Adrenal gland (tissue), 12 donors: Measurements from ENCODE around the gene OLFM4. TPM values are rescaled to one million over a fixed set of nuclear protein-coding genes. Genes with fewer than 3 reads are reported as not detected.
"Not testable (repeated sequence)": the region's sequence is repeated elsewhere in the genome, so short reads cannot be mapped to it uniquely, and the experiment has no call there.

Source experiments
- DNase-seq, 7 donors: peaks; one replicate each; pipeline ENCODE4 v3.0.0-alpha.2; 2019 to 2020
- H3K27ac ChIP-seq, 5 donors: fragments of 200-600 bp; sonication (generic) in 4 of 5; 1 replicate in 3 of 5; 2 replicates in 2 of 5; pipeline versions ENCODE4 v1.5.1 to v1.8.0; 2016 to 2020; ENCODE audit warnings: mild to moderate bottlenecking in 1 of 5
- H3K27me3 ChIP-seq: fragments of 200-600 bp; 2 replicates; pipeline ENCODE4 v1.8.0; 2021
- H3K36me3 ChIP-seq, 2 donors: fragments of 200-600 bp; replicated peaks in 1 of 2; 1 replicate in 1 of 2; 2 replicates in 1 of 2; pipeline versions ENCODE4 v1.5.1 to v1.8.0; 2018 to 2022
- H3K4me1 ChIP-seq, 2 donors: fragments of 200-600 bp; replicated peaks in 1 of 2; 1 replicate in 1 of 2; 2 replicates in 1 of 2; pipeline versions ENCODE4 v1.5.1 to v1.8.0; 2018 to 2021
- H3K4me3 ChIP-seq, 4 donors: fragments of 200-600 bp; sonication (generic) in 3 of 4; one replicate each; pipeline ENCODE4 v1.5.1; 2016 to 2018
- H3K9me3 ChIP-seq, 3 donors: fragments of 200-600 bp; sonication (generic) in 1 of 3; replicated peaks in 1 of 3; 1 replicate in 2 of 3; 2 replicates in 1 of 3; pipeline versions ENCODE4 v1.5.1 to v1.8.0; 2016 to 2021
- CTCF ChIP-seq, 6 experiments: fragments of 450-650 bp in 4 of 6; fragments of 200-600 bp in 2 of 6; sonication (generic) in 1 of 6; IDR thresholded peaks; 1 replicate in 5 of 6; 2 replicates in 1 of 6; pipeline versions ENCODE4 v1.5.1 to v1.8.0; 2016 to 2021; ENCODE audit warnings: antibody characterized with exemption in 6 of 6, mild to moderate bottlenecking in 2 of 6, moderate library complexity in 1 of 6
- POLR2A ChIP-seq, 2 donors: fragments of 450-650 bp; IDR thresholded peaks; one replicate each; pipeline ENCODE4 v1.6.1; 2017; ENCODE audit warnings: antibody characterized with exemption in 2 of 2, mild to moderate bottlenecking in 2 of 2, moderate library complexity in 1 of 2
- WGBS, 4 donors: extraction: QIAGEN DNeasy Blood & Tissue Kit in 2 of 4; methylation state at CpG; one replicate each; pipeline versions ENCODE4 v1.1.5 to v1.1.7; 2013 to 2017; 5-methylcytosine and 5-hydroxymethylcytosine counted together
- intact Hi-C, 2 donors: fragments of 100-400 bp; cut with DNase I; formaldehyde crosslinking; loops; one replicate each; pipeline versions ENCODE4 v1.14.1 to v1.15.0; 2022 to 2023
- polyA plus RNA-seq, 3 donors: library from polyadenylated mRNA; stranded (reverse); fragments of 200-250 nt in 2 of 3; fragments of 350-450 nt in 1 of 3; fragmentation: Illumina TruSeq in 1 of 3; extraction: RNeasy Lipid Tissue Mini Kit (QIAGEN cat#74804) in 1 of 3; gene quantifications; one replicate each; pipeline ENCODE4 v1.2.3, GENCODE V29; 2013 to 2014
- total RNA-seq, 9 donors: library from RNA; depleted of rRNA in 4 of 9; stranded (reverse); fragments of >200 nt in 4 of 9; fragments of 120-200 nt in 1 of 9; fragmentation: NEBNext Ultra II Directional in 1 of 9; extraction: Animal tissue kit (Norgen Biotek cat#: 25700) in 1 of 9; gene quantifications; one replicate each; pipeline versions ENCODE4 v1.1.0 to v1.2.4, GENCODE V29; 2013 to 2023
- donor health status: healthy with polysubstance abuse.
- donor health status: Bipolar disorder and iron deficiency.
- donor health status: DM: yes; HTN: yes; CAD: no.
- donor health status: DM: no; HTN: no; CAD: no.
- donor health status: DM: no; HTN: no; CAD: no.
- donor health status: DM: yes; HTN: yes; CAD: no.

The OLFM4 gene
- total and polyA plus RNA-seq, 12 donors = 0.06 to 1.0 (median 0.19) TPM; not detected in 5

- H3K27me3 ChIP-seq = no peaks in the 10 kb centered on the region
- DNase-seq = no peak
- no peaks in the 10 kb centered on the region for H3K9me3 ChIP-seq
- intact Hi-C loops = no loop called here
- WGBS, 4 donors = 62 to 70% (median 68%) methylated on average over 7 of the region's 7 CpGs
- H3K36me3 ChIP-seq = no peaks in the 10 kb centered on the region
- TF ChIP-seq POLR2A (IDR thresholded peaks at IDR 0.05) (no peak), CTCF (IDR thresholded peaks at IDR 0.05) (no peak)
- H3K27ac ChIP-seq = no peak overlapping the region
- H3K4me1 ChIP-seq = no peaks in the 10 kb centered on the region
- H3K4me3 ChIP-seq = no peak overlapping the region
These were observed 18.1 kb upstream of the OLFM4 start for GRCh38 chr13:53010374-53011105.

DNA sequence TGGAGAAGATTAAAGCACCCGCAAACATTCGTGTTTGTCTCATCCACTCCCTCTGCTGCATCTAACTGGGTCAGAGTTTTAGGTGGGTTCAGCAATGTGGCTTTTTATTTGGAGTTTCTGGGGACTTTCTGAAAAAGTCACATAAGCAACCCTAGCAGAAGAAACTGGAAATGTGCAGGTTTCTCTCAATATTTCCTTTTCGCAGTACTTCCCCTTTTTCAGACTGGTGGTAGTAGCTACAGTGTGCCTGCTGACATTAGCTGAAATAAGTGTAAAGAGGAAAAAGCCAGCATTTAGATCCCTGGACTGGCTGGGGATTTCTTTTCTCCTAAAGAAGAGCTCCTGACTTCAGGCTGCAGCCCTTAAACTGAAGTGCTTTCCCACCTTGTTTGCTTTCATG is 15.9 kb upstream of the OLFM4 start:
- no peaks in the 10 kb centered on the region for H3K4me1 ChIP-seq
- H3K9me3 ChIP-seq = no peaks in the 10 kb centered on the region
- DNase-seq = no peak
- intact Hi-C loops = no loop called here
- no peak overlapping the region for H3K4me3 ChIP-seq
- 66 to 77% (median 72%) methylated on average over 3 of the region's 3 CpGs for WGBS, 4 donors
- H3K36me3 ChIP-seq = no peaks in the 10 kb centered on the region
- no peak for TF ChIP-seq CTCF (IDR thresholded peaks at IDR 0.05)
- no peak for TF ChIP-seq POLR2A (IDR thresholded peaks at IDR 0.05)
- H3K27me3 ChIP-seq = no peaks in the 10 kb centered on the region
- H3K27ac ChIP-seq = no peak overlapping the region

DNA sequence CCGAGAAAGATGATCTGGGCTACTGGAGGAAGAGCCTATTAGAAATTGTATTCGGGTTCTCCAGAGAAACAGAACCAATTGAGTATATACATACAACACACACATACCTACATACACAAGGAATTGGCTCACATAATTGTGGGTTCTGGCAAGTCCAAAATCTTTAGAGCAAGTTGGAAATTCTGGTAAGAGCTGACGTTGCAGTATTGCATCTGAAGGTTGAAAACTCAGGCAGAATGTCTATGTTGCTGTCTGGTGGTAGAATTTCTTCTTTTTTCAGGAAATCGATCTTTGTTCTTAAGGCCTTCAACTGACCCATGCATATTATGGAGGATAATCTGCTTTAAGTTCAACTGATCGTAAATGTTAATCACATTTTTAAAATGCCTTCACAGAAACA is 15.5 kb upstream of the OLFM4 start:
- Histone ChIP-seq H3K27me3 (no peaks in the 10 kb centered on the region), H3K9me3 (no peaks in the 10 kb centered on the region), H3K27ac (no peak overlapping the region), H3K4me3 (no peak overlapping the region), H3K4me1 (no peaks in the 10 kb centered on the region), H3K36me3 (no peaks in the 10 kb centered on the region)
- WGBS, 4 donors = 64 to 75% (median 71%) methylated on average over 5 of the region's 5 CpGs
- intact Hi-C loops = no loop called here
- no peak for TF ChIP-seq POLR2A (IDR thresholded peaks at IDR 0.05)
- no peak for TF ChIP-seq CTCF (IDR thresholded peaks at IDR 0.05)
- no peak for DNase-seq

DNA sequence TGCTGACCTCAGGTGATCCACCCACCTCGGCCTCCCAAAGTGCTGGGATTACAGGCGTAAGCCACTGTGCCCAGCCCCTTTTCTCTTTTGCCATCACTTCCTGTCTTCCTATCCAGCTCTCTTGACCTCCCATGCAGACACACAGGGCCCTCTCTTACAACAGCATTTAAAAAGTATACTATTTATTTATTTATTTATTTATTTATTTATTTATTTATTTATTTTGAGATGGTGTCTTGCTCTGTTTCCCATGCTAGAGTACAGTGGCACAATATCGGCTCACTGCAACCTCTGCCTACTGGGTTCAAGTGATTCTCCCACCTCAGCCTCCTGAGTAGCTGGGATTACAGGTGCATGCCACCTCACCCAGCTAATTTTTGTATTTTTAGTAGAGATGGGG is 14.6 kb upstream of the OLFM4 start:
- 66 to 94% (median 79%) methylated on average over 3 of the region's 3 CpGs for WGBS, 4 donors
- H3K27ac ChIP-seq, H3K4me3 ChIP-seq, H3K9me3 ChIP-seq, H3K27me3 ChIP-seq, DNase-seq, H3K36me3 ChIP-seq, H3K4me1 ChIP-seq, intact Hi-C loops: not testable (repeated sequence)
